Ishikawa (cell line): ENCODE measurements around the gene EGFR.

Experiments used
- CEBPB ChIP-seq: IDR thresholded peaks from 2 replicates; pipeline ENCODE4 v1.6.1; 2012
- CREB1 ChIP-seq: IDR thresholded peaks from 2 replicates; pipeline ENCODE4 v1.6.1; 2012; ENCODE audit warnings: low read depth
- EGR1 ChIP-seq: IDR thresholded peaks from 2 replicates; pipeline ENCODE4 v1.6.1; 2012
- EP300 ChIP-seq: IDR thresholded peaks from 2 replicates; pipeline ENCODE4 v1.6.1; 2012; ENCODE audit warnings: borderline replicate concordance
- FOXM1 ChIP-seq: IDR thresholded peaks from 2 replicates; pipeline ENCODE4 v1.6.1; 2012; ENCODE audit warnings: low read depth, borderline replicate concordance
- MAX ChIP-seq: IDR thresholded peaks from 2 replicates; pipeline ENCODE4 v1.6.1; 2012
- NFIC ChIP-seq: IDR thresholded peaks from 2 replicates; pipeline ENCODE4 v1.6.1; 2012
- RAD21 ChIP-seq: IDR thresholded peaks from 2 replicates; pipeline ENCODE4 v1.6.1; 2012; ENCODE audit warnings: low read depth
- REST ChIP-seq: IDR thresholded peaks from 2 replicates; pipeline ENCODE4 v1.6.1; 2012; ENCODE audit warnings: low read depth, mild to moderate bottlenecking
- TAF1 ChIP-seq: IDR thresholded peaks from 2 replicates; pipeline ENCODE4 v1.6.1; 2012; ENCODE audit warnings: low read depth, mild to moderate bottlenecking
- TCF12 ChIP-seq: IDR thresholded peaks from 2 replicates; pipeline ENCODE4 v1.6.1; 2012; ENCODE audit warnings: low read depth
- TEAD4 ChIP-seq: IDR thresholded peaks from 2 replicates; pipeline ENCODE4 v1.6.1; 2012
- USF1 ChIP-seq: IDR thresholded peaks from 2 replicates; pipeline ENCODE4 v1.6.1; 2012
- YY1 ChIP-seq: IDR thresholded peaks from 2 replicates; pipeline ENCODE4 v1.6.1; 2012; ENCODE audit warnings: low read depth
- ZBTB7A ChIP-seq: IDR thresholded peaks from 2 replicates; pipeline ENCODE4 v1.6.1; 2012; ENCODE audit warnings: low read depth

The EGFR gene

GRCh38 chr7:55048221-55048859, 29.5 kb downstream of the EGFR start:
- TF ChIP-seq NFIC (no peak), EP300 (no peak), RAD21 (no peak), FOXM1 (no peak), TAF1 (no peak), EGR1 (no peak)

GRCh38 chr7:55050281-55050680, 31.5 kb downstream of the EGFR start:
- TF ChIP-seq MAX (no peak), TAF1 (no peak), TCF12 (no peak), CREB1 (no peak), REST (no peak)

- no peak for TF ChIP-seq REST
- TF ChIP-seq YY1 = no peak
- no peak for TF ChIP-seq TEAD4
- TF ChIP-seq EGR1 = no peak
- no peak for TF ChIP-seq NFIC
- TF ChIP-seq RAD21 = no peak
Observed at GRCh38 chr7:55052081-55052480, 33.3 kb downstream of the EGFR start.

GRCh38 chr7:55052741-55053427, 34.1 kb downstream of the EGFR start:
- TF ChIP-seq EP300 = no peak
- no peak for TF ChIP-seq YY1
- no peak for TF ChIP-seq ZBTB7A
- TF ChIP-seq CEBPB = no peak
- TF ChIP-seq CREB1 = no peak
- TF ChIP-seq MAX = no peak
- no peak for TF ChIP-seq TAF1
- TF ChIP-seq NFIC = no peak
- no peak for TF ChIP-seq EGR1
- no peak for TF ChIP-seq TEAD4

- no peak for TF ChIP-seq ZBTB7A
- TF ChIP-seq EP300 = no peak
- no peak for TF ChIP-seq CEBPB
- no peak for TF ChIP-seq REST
- TF ChIP-seq USF1 = no peak
- TF ChIP-seq MAX = no peak
- no peak for TF ChIP-seq RAD21
- TF ChIP-seq FOXM1 = no peak
- TF ChIP-seq EGR1 = no peak
- TF ChIP-seq TEAD4 = no peak
- TF ChIP-seq CREB1 = no peak
- TF ChIP-seq TCF12 = no peak
- no peak for TF ChIP-seq TAF1
- TF ChIP-seq NFIC = no peak
- TF ChIP-seq YY1 = no peak
Observed at GRCh38 chr7:55053651-55054571, 35.1 kb downstream of the EGFR start.
